ENCODE measurements around the gene TSEN15. TPM values are rescaled to one million over a fixed set of nuclear protein-coding genes. Genes with fewer than 3 reads are reported as not detected.

TSEN15 gene
- total RNA-seq, 4 donors from 2014 or later: 9.1 to 18.2 (median 11.1) TPM

DNA sequence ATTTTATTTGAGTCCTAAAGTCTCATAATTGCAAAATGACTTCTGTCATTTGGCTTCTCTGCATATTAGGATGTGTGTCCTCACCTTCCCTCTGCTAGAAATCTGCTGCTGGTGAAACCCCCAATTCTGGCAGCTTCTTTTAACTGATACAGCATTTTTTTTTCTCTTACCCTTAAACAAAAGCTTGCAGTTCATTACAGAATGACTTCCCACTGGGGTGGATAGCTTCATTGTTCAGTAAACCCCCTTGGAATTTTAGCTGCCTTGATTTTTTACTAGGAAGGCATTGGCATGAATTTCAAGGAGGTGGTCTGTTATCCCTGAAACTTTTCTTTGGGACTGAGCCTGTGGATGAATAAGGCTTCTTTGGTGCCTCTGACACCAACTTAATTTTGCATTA is 16.8 kb downstream of the TSEN15 start:
- DNase-seq: no peak
- Histone ChIP-seq H3K27ac (no peak overlapping the region), H3K4me3 (no peak overlapping the region), H3K36me3 (no peaks in the 10 kb centered on the region), H3K9me3 (no peaks in the 10 kb centered on the region), H3K4me1 (no peaks in the 10 kb centered on the region), H3K27me3 (no peaks in the 10 kb centered on the region)
- TF ChIP-seq POLR2A (IDR thresholded peaks at IDR 0.05): no peak
- TF ChIP-seq, protein P1, sequence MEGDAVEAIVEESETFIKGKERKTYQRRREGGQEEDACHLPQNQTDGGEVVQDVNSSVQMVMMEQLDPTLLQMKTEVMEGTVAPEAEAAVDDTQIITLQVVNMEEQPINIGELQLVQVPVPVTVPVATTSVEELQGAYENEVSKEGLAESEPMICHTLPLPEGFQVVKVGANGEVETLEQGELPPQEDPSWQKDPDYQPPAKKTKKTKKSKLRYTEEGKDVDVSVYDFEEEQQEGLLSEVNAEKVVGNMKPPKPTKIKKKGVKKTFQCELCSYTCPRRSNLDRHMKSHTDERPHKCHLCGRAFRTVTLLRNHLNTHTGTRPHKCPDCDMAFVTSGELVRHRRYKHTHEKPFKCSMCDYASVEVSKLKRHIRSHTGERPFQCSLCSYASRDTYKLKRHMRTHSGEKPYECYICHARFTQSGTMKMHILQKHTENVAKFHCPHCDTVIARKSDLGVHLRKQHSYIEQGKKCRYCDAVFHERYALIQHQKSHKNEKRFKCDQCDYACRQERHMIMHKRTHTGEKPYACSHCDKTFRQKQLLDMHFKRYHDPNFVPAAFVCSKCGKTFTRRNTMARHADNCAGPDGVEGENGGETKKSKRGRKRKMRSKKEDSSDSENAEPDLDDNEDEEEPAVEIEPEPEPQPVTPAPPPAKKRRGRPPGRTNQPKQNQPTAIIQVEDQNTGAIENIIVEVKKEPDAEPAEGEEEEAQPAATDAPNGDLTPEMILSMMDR (IDR thresholded peaks at IDR 0.05): no peak

DNA sequence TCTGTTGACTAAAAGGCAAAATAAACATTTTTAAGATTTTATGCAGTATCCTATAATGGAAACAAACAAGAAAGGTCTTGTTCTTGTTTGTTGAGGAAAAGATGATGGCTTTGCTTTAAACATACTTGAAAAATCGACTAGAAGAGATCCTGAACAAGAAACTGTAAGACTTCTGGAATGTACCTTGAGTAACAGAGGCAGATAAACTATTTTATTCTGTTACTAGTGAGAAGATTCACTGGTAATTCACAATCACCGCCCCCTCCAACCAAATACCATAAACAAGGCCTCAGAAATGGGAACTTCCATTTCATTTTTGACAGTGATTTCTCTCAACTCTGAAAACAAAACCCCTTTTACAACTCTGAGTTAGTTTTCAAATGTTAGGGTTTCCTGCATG is 18.1 kb downstream of the TSEN15 start:
- Histone ChIP-seq H3K27me3 (no peaks in the 10 kb centered on the region), H3K4me1 (no peaks in the 10 kb centered on the region), H3K4me3 (no peak overlapping the region), H3K36me3 (no peaks in the 10 kb centered on the region), H3K9me3 (no peaks in the 10 kb centered on the region), H3K27ac (no peak overlapping the region)
- DNase-seq: no peak
- no peak for TF ChIP-seq POLR2A (IDR thresholded peaks at IDR 0.05)
- TF ChIP-seq, protein P1 (IDR thresholded peaks at IDR 0.05): no peak

DNA sequence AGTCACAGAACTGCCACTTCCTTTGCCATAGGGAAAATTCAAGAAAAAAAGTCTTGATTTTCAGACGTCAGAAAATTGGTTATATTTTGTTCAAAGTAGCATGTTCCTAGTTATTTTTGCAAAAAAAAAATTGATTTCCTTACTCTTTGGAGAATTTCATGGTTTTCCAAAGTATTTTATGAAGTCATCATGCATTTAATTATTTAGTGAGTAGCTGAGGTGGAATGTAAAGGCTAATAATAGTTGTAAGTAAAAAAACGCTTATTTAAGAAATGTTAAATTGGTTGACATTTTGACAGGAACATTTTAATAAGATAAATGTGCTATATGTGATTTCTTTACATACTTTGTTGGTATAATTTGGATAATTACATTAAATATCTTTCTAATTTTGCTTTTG is 20.8 kb downstream of the TSEN15 start:
- Histone ChIP-seq H3K27me3 (no peaks in the 10 kb centered on the region), H3K27ac (no peak overlapping the region), H3K4me1 (peaks cover 0 to 8% (median 0%) of the 10 kb centered on the region in 4 donors), H3K9me3 (no peaks in the 10 kb centered on the region), H3K4me3 (no peak overlapping the region), H3K36me3 (no peaks in the 10 kb centered on the region)
- DNase-seq: no peak
- TF ChIP-seq POLR2A (IDR thresholded peaks at IDR 0.05): no peak
- TF ChIP-seq, protein P1 (IDR thresholded peaks at IDR 0.05): no peak

DNA sequence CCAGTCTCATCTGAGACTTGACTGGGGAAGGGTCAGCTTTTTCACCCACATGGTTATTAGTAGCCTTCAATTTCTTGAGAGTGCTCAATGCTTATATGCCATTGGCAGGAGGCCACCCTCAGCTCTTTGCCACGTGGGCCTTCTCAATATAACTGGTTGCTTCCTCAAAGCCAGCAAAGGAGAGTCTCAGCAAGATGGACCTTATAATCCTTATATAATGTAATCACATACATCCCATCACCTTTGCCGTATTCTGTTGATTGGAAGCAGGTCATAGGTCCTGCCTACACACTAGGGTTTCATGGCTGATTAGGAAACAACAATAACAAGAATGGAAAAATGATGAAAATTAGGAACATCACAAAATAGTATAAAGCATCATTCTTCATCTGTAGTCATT is 22.9 kb downstream of the TSEN15 start:
- TF ChIP-seq POLR2A (IDR thresholded peaks at IDR 0.05): no peak
- TF ChIP-seq, protein P1 (IDR thresholded peaks at IDR 0.05): no peak
- Histone ChIP-seq H3K27ac (peak overlapping the region in 1 of 4 donors; percentile 32), H3K4me1 (peaks cover 0 to 8% (median 0%) of the 10 kb centered on the region in 4 donors), H3K36me3 (no peaks in the 10 kb centered on the region), H3K27me3 (no peaks in the 10 kb centered on the region), H3K9me3 (no peaks in the 10 kb centered on the region), H3K4me3 (no peak overlapping the region)
- no peak for DNase-seq

DNA sequence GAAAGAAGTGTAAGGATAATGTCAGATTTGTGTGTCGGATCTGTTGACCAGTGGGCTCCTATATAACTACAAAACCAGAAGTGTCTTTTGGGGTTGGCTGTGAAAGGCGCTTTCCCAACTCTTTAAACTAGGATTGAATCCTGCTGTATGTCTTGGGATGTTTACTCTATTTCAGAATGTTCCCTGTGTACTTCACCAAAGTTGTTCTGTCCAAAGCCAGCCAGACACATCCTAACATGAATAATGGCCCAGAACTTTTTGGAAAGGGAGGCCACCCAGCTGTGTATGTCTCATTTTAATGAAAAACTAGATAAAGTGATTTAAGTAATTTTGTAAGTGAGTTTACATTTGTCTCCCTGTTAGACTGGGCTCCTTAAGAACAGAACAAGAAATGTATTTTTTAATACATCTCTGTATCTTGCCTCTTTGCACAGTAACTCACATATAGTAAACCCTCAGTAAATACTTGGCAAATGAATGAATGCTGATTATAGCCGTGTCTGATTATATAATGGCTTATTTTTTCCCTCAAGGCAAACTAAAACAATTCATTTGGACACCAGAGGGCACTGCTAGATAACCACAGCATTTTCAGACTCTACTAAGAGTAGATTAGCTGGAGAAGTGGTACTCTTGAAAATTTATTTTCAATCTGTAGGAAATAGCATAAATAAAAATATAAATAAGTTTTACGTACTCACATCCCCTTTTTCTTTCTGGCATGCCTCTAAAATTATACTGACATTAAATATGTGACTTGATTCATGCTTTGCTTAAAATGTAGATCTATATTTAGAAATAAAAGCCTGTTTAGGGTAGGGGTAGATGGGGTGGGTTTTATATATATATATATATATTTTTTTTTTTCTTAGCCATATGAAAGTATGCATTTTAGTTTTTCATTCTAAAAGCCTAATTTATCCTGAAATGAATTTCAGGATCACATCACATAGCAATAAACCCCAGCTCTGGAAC is 23.8 kb downstream of the TSEN15 start:
- Histone ChIP-seq H3K27ac (peak overlapping the region in 1 of 4 donors; percentile 32), H3K27me3 (no peaks in the 10 kb centered on the region), H3K4me1 (peaks cover 0 to 8% (median 0%) of the 10 kb centered on the region in 4 donors), H3K9me3 (no peaks in the 10 kb centered on the region), H3K36me3 (no peaks in the 10 kb centered on the region), H3K4me3 (no peak overlapping the region)
- DNase-seq: no peak
- TF ChIP-seq, protein P1 (IDR thresholded peaks at IDR 0.05): peak in 5 of 6 experiments; percentile 9 to 86 (median 83)
- no peak for TF ChIP-seq POLR2A (IDR thresholded peaks at IDR 0.05)
